Peyer's patch (tissue), 4 donors: Measurements from ENCODE around the gene NFIX.

Experiments used
- CTCF ChIP-seq, 6 experiments: fragments of 450-650 bp in 4 of 6; fragments of 200-600 bp in 2 of 6; sonication (generic) in 1 of 6; IDR thresholded peaks; one replicate each; pipeline ENCODE4 v1.5.1; 2017 to 2019; ENCODE audit warnings: antibody characterized with exemption in 6 of 6, mild to moderate bottlenecking in 3 of 6, moderate library complexity in 1 of 6
- POLR2A ChIP-seq, 2 donors: fragments of 450-650 bp; IDR thresholded peaks; one replicate each; pipeline ENCODE4 v1.5.1; 2017; ENCODE audit warnings: antibody characterized with exemption in 2 of 2, mild to moderate bottlenecking in 2 of 2, moderate library complexity in 2 of 2

GRCh38 chr19:12987781-12988180 is 7.5 kb upstream of the NFIX start:
- TF ChIP-seq CTCF (IDR thresholded peaks at IDR 0.05) = no peak
- no peak for TF ChIP-seq POLR2A (IDR thresholded peaks at IDR 0.05)
